Measurements from ENCODE around the gene LYZ. TPM values are rescaled to one million over a fixed set of nuclear protein-coding genes. Genes with fewer than 3 reads are reported as not detected.
A peak's percentile ranks its signal among the peaks of the same experiment; 100 is the strongest.

Gene LYZ
- total and polyA plus RNA-seq, 2 experiments from 2014 or later: not detected

GRCh38 chr12:69389831-69390230 is 41.6 kb downstream of the LYZ start:
- Histone ChIP-seq H4K20me1 (ENCODE audit: insufficient read depth) (no peaks in the 10 kb centered on the region), H3K4me2 (ENCODE audit: unreplicated experiment) (no peak overlapping the region), H3K9ac (no peak overlapping the region), H3K4me1 (ENCODE audit: insufficient read depth) (peaks cover 21% of the 10 kb centered on the region), H3K4me3 (no peak overlapping the region), H3F3A (ENCODE audit: insufficient read depth) (peaks cover 16% of the 10 kb centered on the region; the same call in 1 of the 2 replicates), H3K27ac (no peak overlapping the region), H3K9me3 (ENCODE audit: low read depth) (no peaks in the 10 kb centered on the region), H3K79me2 (ENCODE audit: insufficient read depth) (no peaks in the 10 kb centered on the region), H3K36me3 (ENCODE audit: low read depth) (no peaks in the 10 kb centered on the region), H2AFZ (no peak overlapping the region), H3K9me2 (ENCODE audit: insufficient read depth) (no peaks in the 10 kb centered on the region), H3K27me3 (replicated peaks; ENCODE audit: insufficient read depth) (no peaks in the 10 kb centered on the region)
- TF ChIP-seq EZH2phosphoT487 (IDR thresholded peaks at IDR 0.05; ENCODE audit: insufficient read depth, low read depth) (no peak), EZH2 (IDR thresholded peaks at IDR 0.05; ENCODE audit: insufficient read depth, poor library complexity, severe bottlenecking) (no peak)
- 4 to 5% methylated on average over 1 of the region's 1 CpG for WGBS, 2 experiments (ENCODE audit: low coverage in 1 of 2, low lambda C conversion rate in 2 of 2, missing lambda C conversion rate in 2 of 2)
- in situ Hi-C loops (cut with MboI): no loop called here
- peak; percentile 31 for DNase-seq

DNA sequence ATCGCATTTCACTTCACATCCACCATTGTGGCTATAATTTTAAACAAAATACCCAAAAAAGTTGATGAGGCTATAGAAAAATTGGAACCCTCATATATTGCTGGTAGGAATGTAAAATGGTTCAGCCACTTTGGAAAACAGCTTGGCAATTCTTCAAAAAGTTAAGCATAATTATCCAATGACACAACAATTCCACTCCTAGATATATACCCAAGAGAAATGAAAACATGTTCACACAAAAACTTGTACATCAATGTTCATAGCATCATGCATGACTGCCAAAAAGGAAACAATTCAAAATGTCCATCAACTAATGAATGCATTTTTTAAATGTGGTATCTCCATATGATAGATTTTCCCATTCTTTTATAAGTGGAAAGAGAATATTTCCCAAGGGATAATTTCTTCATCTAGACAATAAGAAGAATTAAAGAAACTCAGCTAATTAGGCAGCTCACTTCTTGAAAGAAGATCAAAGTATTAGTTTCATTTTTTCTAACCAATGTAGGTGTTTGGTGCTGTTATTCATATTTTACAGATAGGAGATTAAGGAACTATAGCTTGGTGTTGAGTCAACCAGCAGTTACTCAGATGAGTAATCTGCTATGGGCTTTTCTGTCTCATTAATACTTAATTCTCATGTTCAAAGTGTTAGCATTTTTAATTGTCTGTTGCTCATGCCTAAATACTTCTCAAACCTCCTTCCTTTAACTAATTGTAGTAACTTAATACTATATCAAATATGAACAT is 44.2 kb downstream of the LYZ start:
- H4K20me1 ChIP-seq (ENCODE audit: insufficient read depth): no peaks in the 10 kb centered on the region
- no peaks in the 10 kb centered on the region for H3K27me3 ChIP-seq (replicated peaks; ENCODE audit: insufficient read depth)
- H2AFZ ChIP-seq: no peak overlapping the region
- no peak overlapping the region for H3K27ac ChIP-seq
- WGBS, 2 experiments (ENCODE audit: low coverage in 1 of 2, low lambda C conversion rate in 2 of 2, missing lambda C conversion rate in 2 of 2): 96 to 98% methylated on average over 1 of the region's 1 CpG
- peaks cover 37% of the 10 kb centered on the region for H3K4me1 ChIP-seq (ENCODE audit: insufficient read depth)
- no peak overlapping the region for H3K4me3 ChIP-seq
- peak; percentile 55 for DNase-seq
- no peak overlapping the region for H3K9ac ChIP-seq
- H3K79me2 ChIP-seq (ENCODE audit: insufficient read depth): no peaks in the 10 kb centered on the region
- TF ChIP-seq EZH2 (IDR thresholded peaks at IDR 0.05; ENCODE audit: insufficient read depth, poor library complexity, severe bottlenecking) (no peak), EZH2phosphoT487 (IDR thresholded peaks at IDR 0.05; ENCODE audit: insufficient read depth, low read depth) (no peak)
- no peaks in the 10 kb centered on the region for H3K36me3 ChIP-seq (ENCODE audit: low read depth)
- H3F3A ChIP-seq (ENCODE audit: insufficient read depth): peaks cover 36% of the 10 kb centered on the region
- H3K4me2 ChIP-seq (ENCODE audit: unreplicated experiment): peak overlapping the region; percentile 20
- in situ Hi-C loops (cut with MboI): no loop called here
- peaks cover 2% of the 10 kb centered on the region for H3K9me3 ChIP-seq (ENCODE audit: low read depth)
- no peaks in the 10 kb centered on the region for H3K9me2 ChIP-seq (ENCODE audit: insufficient read depth)

GRCh38 chr12:69396041-69396440 is 47.9 kb downstream of the LYZ start:
- H3K4me1 ChIP-seq (ENCODE audit: insufficient read depth): peaks cover 41% of the 10 kb centered on the region
- H3K36me3 ChIP-seq (ENCODE audit: low read depth): no peaks in the 10 kb centered on the region
- H3K79me2 ChIP-seq (ENCODE audit: insufficient read depth): no peaks in the 10 kb centered on the region
- no peaks in the 10 kb centered on the region for H4K20me1 ChIP-seq (ENCODE audit: insufficient read depth)
- H3K9ac ChIP-seq: no peak overlapping the region
- DNase-seq: peak; percentile 61
- in situ Hi-C loops (cut with MboI): no loop called here
- no peak overlapping the region for H2AFZ ChIP-seq
- H3K9me3 ChIP-seq (ENCODE audit: low read depth): peaks cover 2% of the 10 kb centered on the region
- no peak overlapping the region for H3K4me3 ChIP-seq
- H3K27me3 ChIP-seq (replicated peaks; ENCODE audit: insufficient read depth): no peaks in the 10 kb centered on the region
- H3K9me2 ChIP-seq (ENCODE audit: insufficient read depth): no peaks in the 10 kb centered on the region
- H3K27ac ChIP-seq: peak overlapping the region; percentile 21
- no peak for TF ChIP-seq EZH2phosphoT487 (IDR thresholded peaks at IDR 0.05; ENCODE audit: insufficient read depth, low read depth)
- no peak for TF ChIP-seq EZH2 (IDR thresholded peaks at IDR 0.05; ENCODE audit: insufficient read depth, poor library complexity, severe bottlenecking)
- H3F3A ChIP-seq (ENCODE audit: insufficient read depth): peaks cover 34% of the 10 kb centered on the region
- WGBS, 2 experiments (ENCODE audit: low coverage in 1 of 2, low lambda C conversion rate in 2 of 2, missing lambda C conversion rate in 2 of 2): 0 to 4% methylated on average over 1 of the region's 1 CpG
- H3K4me2 ChIP-seq (ENCODE audit: unreplicated experiment): peak overlapping the region; percentile 10

- Histone ChIP-seq H3K9ac (no peak overlapping the region), H3K4me3 (no peak overlapping the region), H3K79me2 (ENCODE audit: insufficient read depth) (no peaks in the 10 kb centered on the region), H3K9me3 (ENCODE audit: low read depth) (peaks cover 2% of the 10 kb centered on the region), H3K36me3 (ENCODE audit: low read depth) (no peaks in the 10 kb centered on the region), H3K4me2 (ENCODE audit: unreplicated experiment) (no peak overlapping the region), H3K4me1 (ENCODE audit: insufficient read depth) (peaks cover 41% of the 10 kb centered on the region), H3K27me3 (replicated peaks; ENCODE audit: insufficient read depth) (no peaks in the 10 kb centered on the region), H3K27ac (no peak overlapping the region), H3F3A (ENCODE audit: insufficient read depth) (peaks cover 34% of the 10 kb centered on the region), H3K9me2 (ENCODE audit: insufficient read depth) (no peaks in the 10 kb centered on the region), H4K20me1 (ENCODE audit: insufficient read depth) (no peaks in the 10 kb centered on the region), H2AFZ (no peak overlapping the region)
- in situ Hi-C loops (cut with MboI): no loop called here
- TF ChIP-seq EZH2 (IDR thresholded peaks at IDR 0.05; ENCODE audit: insufficient read depth, poor library complexity, severe bottlenecking) (no peak), EZH2phosphoT487 (IDR thresholded peaks at IDR 0.05; ENCODE audit: insufficient read depth, low read depth) (no peak)
- 99% methylated on average over 3 of the region's 3 CpGs for WGBS, 2 experiments (ENCODE audit: low coverage in 1 of 2, low lambda C conversion rate in 2 of 2, missing lambda C conversion rate in 2 of 2)
- DNase-seq: no peak
These were observed 48.8 kb downstream of the LYZ start for GRCh38 chr12:69396963-69397362.
